H7 (cell line): Measurements from ENCODE around the gene WDCP. TPM values are rescaled to one million over a fixed set of nuclear protein-coding genes. Genes with fewer than 3 reads are reported as not detected.

ENCODE experiments used
- DNase-seq: peaks from one replicate; pipeline ENCODE4 v3.0.0; 2012
- H3K27me3 ChIP-seq: 2 replicates; pipeline ENCODE4 v1.6.0; 2011; ENCODE audit warnings: mild to moderate bottlenecking, low read length; ENCODE audit not compliant: control insufficient read depth, insufficient read depth
- H3K36me3 ChIP-seq: replicated peaks from 2 replicates; pipeline ENCODE4 v1.5.1; 2011; ENCODE audit warnings: low read length; ENCODE audit not compliant: control insufficient read depth, insufficient read depth
- H3K4me3 ChIP-seq: 2 replicates; pipeline ENCODE4 v1.5.1; 2011; ENCODE audit warnings: low read depth, mild to moderate bottlenecking, control low read depth, low read length, moderate library complexity; ENCODE audit not compliant: insufficient read depth
- total RNA-seq: library from RNA; depleted of rRNA; stranded (reverse); fragments of >200 nt; shearing (Covaris generic); gene quantifications from 2 replicates; pipeline ENCODE4 v1.2.3, GENCODE V29; 2014

Gene WDCP
- total RNA-seq, 1 experiment from 2014 or later, result 21.8 TPM

- Histone ChIP-seq H3K36me3 (peaks cover 10% of the 10 kb centered on the region), H3K4me3 (peak overlapping the region; percentile 79), H3K27me3 (no peaks in the 10 kb centered on the region)
- no peak for DNase-seq
Measured at GRCh38 chr2:24076849-24077534, 29.8 kb upstream of the WDCP start.

- H3K4me3 ChIP-seq, result peak within 1 kb of the TSS; percentile 79
- H3K27me3 ChIP-seq, result no peaks in the 10 kb centered on the region
- DNase-seq, result peak; percentile 97
- peaks cover 9% of the 10 kb centered on the region for H3K36me3 ChIP-seq
Measured at GRCh38 chr2:24075915-24076848, 29.0 kb upstream of the WDCP start, which contains the start of gene SF3B6. Gene SF3B6, minus strand, starts transcription at chr2:24076326. Its CDS starts 97 bp downstream, at chr2:24076229.

- Histone ChIP-seq H3K27me3 (no peaks in the 10 kb centered on the region), H3K4me3 (peak overlapping the region; percentile 77), H3K36me3 (peaks cover 6% of the 10 kb centered on the region)
- DNase-seq, result no peak
Measured at GRCh38 chr2:24075259-24075658, 28.1 kb upstream of the WDCP start.

- Histone ChIP-seq H3K36me3 (peaks cover 12% of the 10 kb centered on the region), H3K4me3 (no peak overlapping the region), H3K27me3 (no peaks in the 10 kb centered on the region)
- no peak for DNase-seq
Measured at GRCh38 chr2:24073816-24074215, 26.6 kb upstream of the WDCP start.

- Histone ChIP-seq H3K36me3 (peaks cover 16% of the 10 kb centered on the region), H3K27me3 (no peaks in the 10 kb centered on the region), H3K4me3 (no peak overlapping the region)
- no peak for DNase-seq
Measured at GRCh38 chr2:24072259-24072658, 25.1 kb upstream of the WDCP start.

- peaks cover 23% of the 10 kb centered on the region for H3K36me3 ChIP-seq
- H3K4me3 ChIP-seq, result no peak overlapping the region
- H3K27me3 ChIP-seq, result no peaks in the 10 kb centered on the region
- DNase-seq, result no peak
Measured at GRCh38 chr2:24065341-24065740, 18.1 kb upstream of the WDCP start.

- no peak overlapping the region for H3K4me3 ChIP-seq
- H3K27me3 ChIP-seq, result no peaks in the 10 kb centered on the region
- DNase-seq, result no peak
- H3K36me3 ChIP-seq, result peaks cover 10% of the 10 kb centered on the region
Measured at GRCh38 chr2:24058564-24059271, 11.5 kb upstream of the WDCP start.

- peaks cover under 1% of the 10 kb centered on the region; the same call in 1 of the 2 replicates for H3K27me3 ChIP-seq
- H3K36me3 ChIP-seq, result peaks cover 5% of the 10 kb centered on the region
- H3K4me3 ChIP-seq, result no peak overlapping the region
- DNase-seq, result no peak
Measured at GRCh38 chr2:24055750-24056149, 8.6 kb upstream of the WDCP start.

GRCh38 chr2:24054366-24055010 is 7.3 kb upstream of the WDCP start:
- Histone ChIP-seq H3K27me3 (peaks cover 10% of the 10 kb centered on the region; the same call in 1 of the 2 replicates), H3K36me3 (peaks cover 3% of the 10 kb centered on the region; the same call in 1 of the 2 replicates), H3K4me3 (no peak overlapping the region)
- DNase-seq, result no peak

- no peak for DNase-seq
- Histone ChIP-seq H3K27me3 (peaks cover 10% of the 10 kb centered on the region; the same call in 1 of the 2 replicates), H3K36me3 (peaks cover 3% of the 10 kb centered on the region; the same call in 1 of the 2 replicates), H3K4me3 (no peak overlapping the region)
Measured at GRCh38 chr2:24052951-24053350, 5.8 kb upstream of the WDCP start.

- Histone ChIP-seq H3K4me3 (no peak overlapping the region), H3K36me3 (peaks cover 3% of the 10 kb centered on the region; the same call in 1 of the 2 replicates), H3K27me3 (peaks cover 10% of the 10 kb centered on the region; the same call in 1 of the 2 replicates)
- DNase-seq, result no peak
Measured at GRCh38 chr2:24051833-24052232, 4.6 kb upstream of the WDCP start.

- DNase-seq, result peak; percentile 74
- peak overlapping the region; percentile 86 for H3K4me3 ChIP-seq
- H3K27me3 ChIP-seq, result peaks cover 10% of the 10 kb centered on the region; the same call in 1 of the 2 replicates
- H3K36me3 ChIP-seq, result peaks cover 3% of the 10 kb centered on the region; the same call in 1 of the 2 replicates
Measured at GRCh38 chr2:24050041-24050979, 3.1 kb upstream of the WDCP start.

GRCh38 chr2:24049485-24050021 is 2.4 kb upstream of the WDCP start, which contains the start of gene FKBP1B:
Gene FKBP1B, plus strand, starts transcription at chr2:24049741. Its CDS starts 109 bp downstream, at chr2:24049850.
- DNase-seq, result peak; percentile 97
- Histone ChIP-seq H3K27me3 (peaks cover 10% of the 10 kb centered on the region; the same call in 1 of the 2 replicates), H3K36me3 (peaks cover 3% of the 10 kb centered on the region; the same call in 1 of the 2 replicates), H3K4me3 (peak within 1 kb of the TSS; percentile 86)
